ENCODE measurements around the gene FAF2.

Gene FAF2

DNA sequence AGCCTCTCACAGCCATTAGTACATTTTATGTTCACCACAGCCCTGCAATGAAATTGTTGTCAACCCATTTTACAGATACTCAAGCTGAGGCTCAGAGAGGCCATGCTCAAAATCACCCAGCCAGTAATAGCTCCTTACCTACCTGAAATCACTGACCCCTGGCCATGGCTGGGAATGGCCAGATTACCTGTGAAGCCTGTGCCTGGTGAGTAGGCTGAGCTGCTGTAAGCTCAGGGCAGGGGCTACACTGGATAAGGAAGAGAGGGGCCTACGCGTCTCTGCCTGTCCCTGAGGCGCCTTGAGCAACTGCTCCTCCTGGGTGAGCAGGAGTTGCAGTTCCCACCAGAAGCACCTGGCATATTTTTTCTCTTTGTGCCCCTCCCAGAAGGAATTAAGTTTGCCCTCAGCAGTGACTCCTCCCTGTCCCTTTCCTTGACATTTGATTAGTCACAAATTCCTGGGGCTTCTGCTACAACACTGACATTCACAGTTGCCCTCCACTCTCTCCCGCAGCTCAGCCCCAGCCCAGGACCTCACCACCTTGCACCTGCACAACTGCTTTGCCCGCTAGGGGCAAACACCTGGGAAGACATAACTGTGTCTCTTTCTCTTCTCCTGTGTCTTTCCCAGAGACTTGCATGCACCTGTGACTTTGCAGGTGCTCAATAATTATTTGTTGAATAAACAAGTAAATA lies 37.6 kb upstream of the FAF2 start:
- no peaks in the 10 kb centered on the region for H3K36me3 ChIP-seq (ENCODE audit: insufficient read depth, low read length)
- H3K9ac ChIP-seq (ENCODE audit: low read depth, low read length) = no peak overlapping the region
- WGBS = 92% methylated on average over 5 of the region's 5 CpGs
- no peak overlapping the region for H3K27ac ChIP-seq (ENCODE audit: low read depth, low read length)
- H3K4me3 ChIP-seq (ENCODE audit: low read length) = no peak overlapping the region
- no peaks in the 10 kb centered on the region for H3K9me3 ChIP-seq (ENCODE audit: insufficient read depth, low read depth, low read length)
- no peaks in the 10 kb centered on the region for H3K4me1 ChIP-seq (ENCODE audit: insufficient read depth, low read length)
- H3K27me3 ChIP-seq (ENCODE audit: insufficient read depth, low read length) = no peaks in the 10 kb centered on the region

DNA sequence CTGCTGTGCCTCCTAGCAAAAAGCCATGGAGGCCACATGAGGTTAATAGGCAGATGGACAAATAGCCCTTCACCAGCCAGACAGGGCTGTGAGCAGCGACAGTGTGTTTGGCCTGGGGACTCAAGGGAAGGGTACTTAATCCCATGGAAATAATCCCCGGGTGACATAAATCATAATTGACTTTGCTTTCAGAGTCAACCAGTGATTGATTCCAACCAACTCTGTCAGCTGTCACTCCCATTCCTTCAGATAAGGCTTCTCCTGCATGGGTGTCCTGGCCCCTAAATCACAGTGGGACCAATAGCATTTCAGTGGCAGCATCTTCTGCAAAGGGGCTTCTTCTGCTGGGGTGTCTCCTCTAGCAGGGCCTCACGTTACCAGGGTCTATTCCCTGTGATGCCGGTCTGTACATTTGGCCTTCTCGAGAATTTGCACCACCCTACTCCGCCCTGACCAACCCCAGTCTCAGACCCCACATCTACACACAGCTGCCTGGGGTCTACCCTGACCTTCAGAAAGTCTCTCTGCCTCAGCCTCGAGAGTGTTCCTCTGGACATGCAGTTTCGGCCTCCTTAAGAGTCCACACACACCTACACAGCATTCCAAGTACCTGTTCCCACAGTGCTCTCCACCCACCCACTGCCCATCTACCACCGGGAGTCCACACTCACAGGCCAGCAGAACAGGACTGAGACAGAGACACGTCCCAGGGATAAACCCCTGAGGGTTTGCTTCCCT lies 35.5 kb upstream of the FAF2 start:
- no peak overlapping the region for H3K9ac ChIP-seq (ENCODE audit: low read depth, low read length)
- no peaks in the 10 kb centered on the region for H3K36me3 ChIP-seq (ENCODE audit: insufficient read depth, low read length)
- WGBS = 91% methylated on average over 10 of the region's 10 CpGs
- H3K27ac ChIP-seq (ENCODE audit: low read depth, low read length) = no peak overlapping the region
- no peaks in the 10 kb centered on the region for H3K9me3 ChIP-seq (ENCODE audit: insufficient read depth, low read depth, low read length)
- H3K27me3 ChIP-seq (ENCODE audit: insufficient read depth, low read length) = peaks cover 9% of the 10 kb centered on the region
- H3K4me1 ChIP-seq (ENCODE audit: insufficient read depth, low read length) = no peaks in the 10 kb centered on the region
- no peak overlapping the region for H3K4me3 ChIP-seq (ENCODE audit: low read length)

DNA sequence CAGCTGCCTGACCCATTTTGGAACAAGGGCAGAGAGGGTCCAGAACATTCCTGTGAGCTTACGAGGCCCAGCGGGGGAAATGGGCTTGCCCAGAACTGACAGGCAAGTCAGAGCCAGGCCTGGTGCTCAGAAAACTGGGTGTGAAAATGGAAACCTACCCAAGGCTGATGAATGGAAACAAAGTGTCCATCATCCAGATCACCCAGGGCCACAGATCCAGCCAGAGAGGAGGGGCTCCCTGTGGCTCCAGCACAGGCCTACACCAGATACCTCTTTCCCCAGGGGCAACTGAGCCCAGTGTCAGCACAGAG lies 35.0 kb upstream of the FAF2 start:
- H3K9ac ChIP-seq (ENCODE audit: low read depth, low read length) = no peak overlapping the region
- H3K4me3 ChIP-seq (ENCODE audit: low read length) = no peak overlapping the region

DNA sequence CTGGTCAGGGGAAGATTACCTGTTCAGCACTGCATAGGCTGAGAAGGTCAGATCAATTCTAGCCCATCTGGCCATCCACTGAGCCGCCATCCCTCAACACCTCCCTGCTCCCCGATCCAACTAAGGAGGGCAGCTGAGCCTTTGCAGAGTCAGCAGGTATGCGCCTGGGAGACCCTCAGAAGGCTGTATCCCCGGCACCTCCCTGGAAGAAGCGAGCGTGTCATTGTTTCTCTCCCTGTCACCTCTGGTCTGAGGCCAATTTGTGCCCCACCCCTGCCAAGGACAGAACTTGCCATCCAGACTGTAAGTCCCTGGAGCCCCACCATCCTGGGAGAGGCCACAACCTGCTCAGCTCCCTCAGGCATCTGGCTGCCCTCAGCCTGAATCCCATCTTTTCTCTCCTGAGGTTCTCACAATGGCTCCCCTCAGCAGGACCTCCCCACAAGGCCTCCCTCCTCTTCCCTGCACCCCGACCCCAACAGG lies 34.4 kb upstream of the FAF2 start:
- H3K9me3 ChIP-seq (ENCODE audit: insufficient read depth, low read depth, low read length) = no peaks in the 10 kb centered on the region
- no peak overlapping the region for H3K9ac ChIP-seq (ENCODE audit: low read depth, low read length)
- H3K4me1 ChIP-seq (ENCODE audit: insufficient read depth, low read length) = no peaks in the 10 kb centered on the region
- H3K36me3 ChIP-seq (ENCODE audit: insufficient read depth, low read length) = no peaks in the 10 kb centered on the region
- peaks cover 9% of the 10 kb centered on the region for H3K27me3 ChIP-seq (ENCODE audit: insufficient read depth, low read length)
- H3K4me3 ChIP-seq (ENCODE audit: low read length) = no peak overlapping the region
- no peak overlapping the region for H3K27ac ChIP-seq (ENCODE audit: low read depth, low read length)
- 88% methylated on average over 7 of the region's 7 CpGs for WGBS

More for the DNA sequence above, 35.0 kb upstream of the FAF2 start:
- Histone ChIP-seq H3K27me3 (ENCODE audit: insufficient read depth, low read length) (peaks cover 9% of the 10 kb centered on the region), H3K27ac (ENCODE audit: low read depth, low read length) (no peak overlapping the region), H3K36me3 (ENCODE audit: insufficient read depth, low read length) (no peaks in the 10 kb centered on the region), H3K4me1 (ENCODE audit: insufficient read depth, low read length) (no peaks in the 10 kb centered on the region), H3K9me3 (ENCODE audit: insufficient read depth, low read depth, low read length) (no peaks in the 10 kb centered on the region)
- 88% methylated on average over 2 of the region's 2 CpGs for WGBS

DNA sequence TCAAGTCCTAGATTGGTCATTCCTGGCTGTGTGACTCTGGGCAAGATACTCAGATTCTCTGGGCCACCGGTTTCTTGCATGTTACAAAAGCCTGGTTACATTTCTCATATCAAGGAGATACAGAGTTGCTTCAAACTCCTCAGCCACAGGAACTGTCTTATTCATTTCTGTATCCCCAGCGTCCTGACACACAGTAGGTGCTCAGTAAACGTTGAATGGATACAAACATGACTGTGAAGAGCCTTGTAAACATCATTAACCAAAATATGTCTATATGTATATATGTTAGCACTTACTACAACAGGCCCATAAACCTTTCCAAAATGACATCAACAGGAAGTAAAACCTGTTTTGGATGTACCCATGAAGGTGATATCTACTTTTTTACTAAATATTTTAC lies 33.5 kb upstream of the FAF2 start:
- Histone ChIP-seq H3K27ac (ENCODE audit: low read depth, low read length) (no peak overlapping the region), H3K4me3 (ENCODE audit: low read length) (no peak overlapping the region), H3K36me3 (ENCODE audit: insufficient read depth, low read length) (no peaks in the 10 kb centered on the region), H3K4me1 (ENCODE audit: insufficient read depth, low read length) (no peaks in the 10 kb centered on the region), H3K27me3 (ENCODE audit: insufficient read depth, low read length) (peaks cover 9% of the 10 kb centered on the region), H3K9me3 (ENCODE audit: insufficient read depth, low read depth, low read length) (peaks cover 1% of the 10 kb centered on the region; the same call in 1 of the 2 replicates), H3K9ac (ENCODE audit: low read depth, low read length) (no peak overlapping the region)
- WGBS = 95% methylated on average over 3 of the region's 3 CpGs

DNA sequence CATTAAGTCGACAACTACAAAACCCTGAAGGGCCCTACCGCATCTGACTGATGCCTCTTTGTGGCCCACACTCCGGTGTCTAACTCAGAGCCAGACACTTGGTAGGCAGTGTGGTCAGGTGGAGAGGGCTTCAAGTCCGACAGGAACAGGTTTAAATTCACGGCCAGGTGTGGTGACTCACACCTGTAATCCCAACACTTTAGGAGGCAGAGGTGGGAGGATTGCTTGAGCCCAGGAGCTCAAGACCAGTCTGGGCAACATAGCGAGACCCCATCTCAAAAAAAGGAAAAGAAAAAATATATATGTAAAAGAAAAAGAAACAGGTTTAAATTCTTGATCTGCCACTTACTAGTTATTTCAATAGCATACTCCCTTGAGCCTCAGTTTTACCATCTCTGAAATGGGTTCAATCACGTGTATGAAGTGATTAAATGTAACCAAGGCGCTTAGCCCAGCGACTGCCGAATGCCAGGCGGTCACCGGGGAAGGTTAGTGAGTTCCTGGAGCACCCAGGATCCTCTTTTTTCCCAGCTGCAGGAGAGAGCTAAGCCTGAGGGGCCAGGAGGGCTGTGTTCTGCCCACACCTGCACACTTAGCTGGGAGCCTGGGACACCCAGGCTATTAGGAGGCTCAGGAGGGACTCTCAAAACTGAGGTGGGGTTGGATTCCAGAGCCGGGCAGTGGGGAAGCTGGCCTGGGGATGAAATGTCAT lies 32.8 kb upstream of the FAF2 start:
- 81% methylated on average over 12 of the region's 13 CpGs for WGBS
- Histone ChIP-seq H3K9me3 (ENCODE audit: insufficient read depth, low read depth, low read length) (peaks cover 6% of the 10 kb centered on the region; the same call in 1 of the 2 replicates), H3K27me3 (ENCODE audit: insufficient read depth, low read length) (peaks cover 9% of the 10 kb centered on the region), H3K27ac (ENCODE audit: low read depth, low read length) (no peak overlapping the region), H3K9ac (ENCODE audit: low read depth, low read length) (no peak overlapping the region; the same call in 1 of the 2 replicates), H3K36me3 (ENCODE audit: insufficient read depth, low read length) (no peaks in the 10 kb centered on the region), H3K4me1 (ENCODE audit: insufficient read depth, low read length) (no peaks in the 10 kb centered on the region), H3K4me3 (ENCODE audit: low read length) (peak overlapping the region; percentile 74)

DNA sequence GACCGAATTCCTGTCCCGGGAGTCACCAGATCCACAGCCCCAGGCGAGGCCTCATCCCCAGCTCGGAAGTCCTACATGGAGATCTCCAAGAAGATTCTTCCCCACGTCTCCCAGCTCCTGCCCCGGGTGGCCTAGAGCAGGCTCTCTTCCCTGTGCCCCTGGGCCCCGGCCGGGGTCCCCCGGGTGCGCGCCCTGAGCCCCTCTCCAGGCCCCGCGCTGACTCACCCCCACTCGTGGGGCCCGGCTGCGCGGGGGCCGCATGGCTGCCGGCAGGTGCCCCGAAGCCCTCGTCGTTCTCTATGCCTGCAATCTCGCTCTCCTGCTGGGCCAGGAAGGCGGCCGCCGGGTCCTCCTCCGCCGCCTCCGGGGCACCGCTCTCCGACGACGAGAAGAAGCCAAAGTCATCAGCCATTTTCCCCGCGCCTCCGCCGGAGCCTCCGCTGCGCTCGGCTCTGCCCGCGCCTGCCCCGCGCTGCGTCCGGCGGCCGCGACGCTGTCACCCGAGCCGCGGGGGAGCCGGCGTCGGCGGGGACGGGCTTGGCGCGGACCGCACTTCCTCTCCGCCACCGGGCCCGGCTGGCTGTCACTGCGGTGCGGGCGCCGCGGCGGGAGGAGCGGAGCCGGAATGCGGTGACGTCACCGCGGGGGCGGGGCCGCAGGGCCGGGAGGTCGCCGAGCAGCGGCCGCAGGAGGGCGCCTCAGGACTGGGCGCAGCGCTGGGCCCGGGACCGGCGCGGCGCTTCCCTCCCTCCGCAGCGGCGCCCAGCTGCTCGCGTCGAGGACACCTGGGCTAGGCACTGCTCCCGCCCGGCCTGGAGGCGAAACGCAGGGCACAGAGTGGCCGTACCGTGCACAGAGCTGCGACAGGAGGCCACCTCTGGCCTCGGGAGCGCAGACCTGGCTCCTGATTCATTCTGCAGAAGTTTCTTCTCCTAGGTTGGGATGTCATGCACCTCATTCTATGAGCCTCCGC lies 31.9 kb upstream of the FAF2 start, which contains the start of gene CLTB:
CLTB (minus strand) TSS at position 588 of the 973 bp plus-strand sequence; CDS start at position 412, 176 bp downstream.
- Histone ChIP-seq H3K4me1 (ENCODE audit: insufficient read depth, low read length) (no peaks in the 10 kb centered on the region), H3K9me3 (ENCODE audit: insufficient read depth, low read depth, low read length) (peaks cover 9% of the 10 kb centered on the region; the same call in 1 of the 2 replicates), H3K36me3 (ENCODE audit: insufficient read depth, low read length) (no peaks in the 10 kb centered on the region), H3K9ac (ENCODE audit: low read depth, low read length) (peak within 1 kb of the TSS; percentile 67), H3K4me3 (ENCODE audit: low read length) (peak within 1 kb of the TSS; percentile 74), H3K27ac (ENCODE audit: low read depth, low read length) (peak within 1 kb of the TSS; percentile 12; the same call in 1 of the 2 replicates), H3K27me3 (ENCODE audit: insufficient read depth, low read length) (peaks cover 9% of the 10 kb centered on the region)
- WGBS = 2% methylated on average over 107 of the region's 107 CpGs

DNA sequence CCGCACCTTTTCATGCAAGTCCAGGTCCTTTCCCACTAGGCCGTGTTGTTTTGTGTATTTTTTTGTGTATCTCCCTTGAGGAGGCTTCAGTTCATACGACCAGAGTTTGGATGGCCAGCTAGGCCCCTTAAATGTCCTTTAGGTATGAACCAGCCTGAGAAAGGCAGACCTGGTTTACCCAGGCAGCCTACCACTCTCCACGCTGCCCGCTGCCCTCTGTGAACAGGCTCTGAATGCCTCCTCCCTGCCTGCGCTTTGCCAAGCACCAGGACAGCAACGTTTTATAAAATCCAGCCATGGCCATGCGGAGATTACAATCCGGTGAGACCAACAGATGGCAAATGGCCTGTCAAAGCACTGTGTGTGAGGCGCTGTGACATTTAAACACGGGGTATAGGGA lies 31.2 kb upstream of the FAF2 start:
- H3K9ac ChIP-seq (ENCODE audit: low read depth, low read length) = peak overlapping the region; percentile 46; the same call in 1 of the 2 replicates
- peaks cover 9% of the 10 kb centered on the region; the same call in 1 of the 2 replicates for H3K9me3 ChIP-seq (ENCODE audit: insufficient read depth, low read depth, low read length)
- 87% methylated on average over 11 of the region's 11 CpGs for WGBS
- H3K27ac ChIP-seq (ENCODE audit: low read depth, low read length) = no peak overlapping the region
- H3K4me3 ChIP-seq (ENCODE audit: low read length) = peak overlapping the region; percentile 74
- H3K4me1 ChIP-seq (ENCODE audit: insufficient read depth, low read length) = no peaks in the 10 kb centered on the region
- no peaks in the 10 kb centered on the region for H3K36me3 ChIP-seq (ENCODE audit: insufficient read depth, low read length)
- H3K27me3 ChIP-seq (ENCODE audit: insufficient read depth, low read length) = peaks cover 9% of the 10 kb centered on the region

DNA sequence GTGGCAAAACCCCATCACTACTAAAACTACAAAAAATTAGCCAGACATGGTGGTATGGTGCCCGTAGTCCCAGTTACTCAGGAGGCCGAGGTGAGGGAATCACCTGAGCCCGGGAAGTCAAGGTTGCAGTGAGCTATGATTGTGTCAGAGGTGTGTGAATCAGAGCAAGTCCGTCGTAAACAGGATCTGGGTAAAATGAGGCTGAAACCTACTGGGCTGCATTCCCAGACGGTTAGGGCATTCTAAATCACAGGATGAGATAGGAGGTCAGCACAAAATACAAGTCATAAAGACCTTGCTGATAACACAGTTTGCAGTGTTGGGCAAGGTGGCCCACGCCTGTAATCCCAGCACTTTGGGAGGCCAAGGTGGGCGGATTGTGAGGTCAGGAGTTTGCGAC lies 29.9 kb upstream of the FAF2 start:
- peaks cover 9% of the 10 kb centered on the region for H3K27me3 ChIP-seq (ENCODE audit: insufficient read depth, low read length)
- H3K4me1 ChIP-seq (ENCODE audit: insufficient read depth, low read length) = no peaks in the 10 kb centered on the region
- 88% methylated on average over 9 of the region's 9 CpGs for WGBS
- H3K9me3 ChIP-seq (ENCODE audit: insufficient read depth, low read depth, low read length) = peaks cover 9% of the 10 kb centered on the region; the same call in 1 of the 2 replicates
- H3K9ac ChIP-seq (ENCODE audit: low read depth, low read length) = no peak overlapping the region
- no peak overlapping the region for H3K27ac ChIP-seq (ENCODE audit: low read depth, low read length)
- no peaks in the 10 kb centered on the region for H3K36me3 ChIP-seq (ENCODE audit: insufficient read depth, low read length)
- H3K4me3 ChIP-seq (ENCODE audit: low read length) = no peak overlapping the region

DNA sequence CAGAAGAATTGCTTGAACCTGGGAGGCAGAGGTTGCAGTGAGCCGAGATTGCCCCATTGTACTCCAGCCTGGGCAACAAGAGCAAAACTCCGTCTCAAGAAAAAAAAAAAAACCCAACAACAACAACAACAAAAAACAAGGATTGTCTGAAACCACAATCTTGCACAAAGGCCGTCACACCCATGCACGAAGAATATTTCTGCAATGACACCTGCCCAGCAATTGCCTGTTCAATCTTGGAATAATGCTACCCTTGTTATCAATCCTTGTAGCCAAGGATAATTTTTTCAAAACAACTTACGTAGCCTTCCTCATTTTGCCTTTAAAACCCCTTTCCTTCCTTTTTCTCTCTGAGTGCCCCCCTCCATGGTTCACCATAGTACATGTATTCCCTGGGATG lies 28.1 kb upstream of the FAF2 start:
- H3K9ac ChIP-seq (ENCODE audit: low read depth, low read length) = no peak overlapping the region
- 93% methylated on average over 5 of the region's 5 CpGs for whole genome bisulfite sequencing

More for the DNA sequence above, 28.1 kb upstream of the FAF2 start:
- Histone ChIP-seq H3K27me3 (ENCODE audit: insufficient read depth, low read length) (peaks cover 9% of the 10 kb centered on the region), H3K4me3 (ENCODE audit: low read length) (no peak overlapping the region), H3K4me1 (ENCODE audit: insufficient read depth, low read length) (no peaks in the 10 kb centered on the region), H3K9me3 (ENCODE audit: insufficient read depth, low read depth, low read length) (peaks cover 10% of the 10 kb centered on the region), H3K27ac (ENCODE audit: low read depth, low read length) (no peak overlapping the region), H3K36me3 (ENCODE audit: insufficient read depth, low read length) (no peaks in the 10 kb centered on the region)
